Neural cell (in vitro differentiated cells): ENCODE results near the gene HMX1. TPM values are rescaled to one million over a fixed set of nuclear protein-coding genes. Genes with fewer than 3 reads are reported as not detected.

ENCODE experiments used
- H2AFZ ChIP-seq: fragments of 200-600, 300-800 bp; sonication (generic), shearing (Covaris generic); 2 replicates; pipeline ENCODE4 v1.6.0; 2014; ENCODE audit warnings: low read depth, mild to moderate bottlenecking, antibody characterized with exemption, low read length, moderate library complexity
- H3F3A ChIP-seq: fragments of 200-600 bp; shearing (Covaris generic); 2 replicates; pipeline ENCODE4 v1.6.1; 2016; ENCODE audit warnings: mild to moderate bottlenecking, moderate library complexity, mixed read lengths, antibody characterized with exemption, low read length; ENCODE audit not compliant: insufficient read depth, poor library complexity, severe bottlenecking
- H3K27ac ChIP-seq: fragments of 200-600, 300-800 bp; sonication (generic), shearing (Covaris generic); 2 replicates; pipeline ENCODE4 v1.5.1; 2014; ENCODE audit warnings: mild to moderate bottlenecking, low read length, moderate library complexity
- H3K27me3 ChIP-seq: fragments of 300-800, 200-600 bp; sonication (generic), shearing (Covaris generic); 2 replicates; pipeline ENCODE4 v1.6.0; 2014; ENCODE audit warnings: mild to moderate bottlenecking, low read depth, low read length, moderate library complexity; ENCODE audit not compliant: insufficient read depth
- H3K36me3 ChIP-seq: fragments of 300-800, 200-600 bp; sonication (generic), shearing (Covaris generic); 2 replicates; pipeline ENCODE4 v1.5.1; 2014; ENCODE audit warnings: mild to moderate bottlenecking, antibody characterized with exemption, low read length, moderate library complexity; ENCODE audit not compliant: insufficient read depth
- H3K4me2 ChIP-seq: fragments of 300-800, 200-600 bp; sonication (generic), shearing (Covaris generic); 2 replicates; pipeline ENCODE4 v1.6.0; 2014; ENCODE audit warnings: mild to moderate bottlenecking, low read length
- H3K4me3 ChIP-seq: fragments of 300-800, 200-600 bp; sonication (generic), shearing (Covaris generic); 2 replicates; pipeline ENCODE4 v1.5.1; 2014; ENCODE audit warnings: mild to moderate bottlenecking, low read length, moderate library complexity
- H3K79me2 ChIP-seq: fragments of 200-600 bp; shearing (Covaris generic); replicated peaks from 2 replicates; pipeline ENCODE4 v1.6.0; 2014; ENCODE audit warnings: mild to moderate bottlenecking, low read length, moderate library complexity; ENCODE audit not compliant: insufficient read depth
- H3K9ac ChIP-seq: fragments of 300-800, 200-600 bp; sonication (generic), shearing (Covaris generic); 2 replicates; pipeline ENCODE4 v1.6.1; 2016; ENCODE audit warnings: mild to moderate bottlenecking, low read length, mixed read lengths
- H3K9me2 ChIP-seq: fragments of 200-600 bp; shearing (Covaris generic); 2 replicates; pipeline ENCODE4 v1.6.1; 2016; ENCODE audit warnings: mild to moderate bottlenecking, low read length, mixed read lengths; ENCODE audit not compliant: insufficient read depth
- H3K9me3 ChIP-seq: fragments of 200-600, 300-800 bp; sonication (generic), shearing (Covaris generic); 2 replicates; pipeline ENCODE4 v1.6.1; 2016; ENCODE audit warnings: mild to moderate bottlenecking, mixed run types, low read length, moderate library complexity, mixed read lengths
- H4K20me1 ChIP-seq: fragments of 200-600 bp; shearing (Covaris generic); 2 replicates; pipeline ENCODE4 v1.6.1; 2016; ENCODE audit warnings: mild to moderate bottlenecking, mixed run types; ENCODE audit not compliant: insufficient read depth
- EP300 ChIP-seq: fragments of 450-650 bp; conservative IDR thresholded peaks from 2 replicates; pipeline ENCODE4 v1.6.1; 2014; ENCODE audit warnings: antibody characterized with exemption, mild to moderate bottlenecking, moderate library complexity; ENCODE audit not compliant: poor library complexity, severe bottlenecking
- EZH2 ChIP-seq: fragments of 200-600, 300-800 bp; shearing (Covaris generic), sonication (generic); IDR thresholded peaks from 2 replicates; pipeline ENCODE4 v1.6.1; 2014; ENCODE audit warnings: antibody characterized with exemption, low read length, borderline replicate concordance, mild to moderate bottlenecking; ENCODE audit not compliant: insufficient read depth, poor library complexity, severe bottlenecking
- MXI1 ChIP-seq: fragments of 450-650 bp; conservative IDR thresholded peaks from 2 replicates; pipeline ENCODE4 v1.6.1; 2014; ENCODE audit warnings: antibody characterized with exemption, mild to moderate bottlenecking; ENCODE audit not compliant: poor library complexity, severe bottlenecking
- POLR2AphosphoS5 ChIP-seq: IDR thresholded peaks from 2 replicates; pipeline ENCODE4 v1.6.1; 2012
- RAD21 ChIP-seq: fragments of 450-650 bp; conservative IDR thresholded peaks from 2 replicates; pipeline ENCODE4 v1.6.1; 2014; ENCODE audit warnings: antibody characterized with exemption, mild to moderate bottlenecking, moderate library complexity
- SMC3 ChIP-seq: fragments of 450-650 bp; conservative IDR thresholded peaks from 2 replicates; pipeline ENCODE4 v1.6.1; 2014; ENCODE audit warnings: antibody characterized with exemption, mild to moderate bottlenecking, moderate library complexity; ENCODE audit not compliant: poor library complexity
- TAF1 ChIP-seq: IDR thresholded peaks from 2 replicates; pipeline ENCODE4 v1.6.1; 2012; ENCODE audit warnings: low read depth
- polyA plus RNA-seq: library from polyadenylated mRNA; depleted of rRNA; stranded (reverse); fragments of >200 nt; gene quantifications from 2 replicates; pipeline ENCODE4 v1.2.3, GENCODE V29; 2014
- TF ChIP-seq, protein P1 (sequence below): fragments of 450-650 bp; IDR thresholded peaks from 2 replicates; pipeline ENCODE4 v1.5.1; 2014; ENCODE audit warnings: antibody characterized with exemption, mild to moderate bottlenecking, moderate library complexity; ENCODE audit not compliant: poor library complexity, severe bottlenecking
- TF ChIP-seq, protein P2 (sequence below): IDR thresholded peaks from 2 replicates; pipeline ENCODE4 v1.6.1; 2012; ENCODE audit warnings: borderline replicate concordance

The HMX1 gene
- polyA plus RNA-seq, 1 donor from 2014 or later, result 0.89 TPM

GRCh38 chr4:8916906-8917305, 45.3 kb upstream of the HMX1 start:
- Histone ChIP-seq H3K27ac (no peak overlapping the region), H3K9ac (no peak overlapping the region), H3F3A (no peaks in the 10 kb centered on the region), H2AFZ (no peak overlapping the region), H3K4me2 (no peak overlapping the region), H3K27me3 (peaks cover 6% of the 10 kb centered on the region), H3K4me3 (no peak overlapping the region), H3K36me3 (no peaks in the 10 kb centered on the region), H4K20me1 (no peaks in the 10 kb centered on the region), H3K9me3 (no peaks in the 10 kb centered on the region), H3K79me2 (no peaks in the 10 kb centered on the region), H3K9me2 (no peaks in the 10 kb centered on the region)
- TF ChIP-seq SMC3 (no peak), RAD21 (no peak), TAF1 (no peak), MXI1 (no peak), EZH2 (no peak), POLR2AphosphoS5 (no peak), EP300 (no peak)
- TF ChIP-seq, protein P1, sequence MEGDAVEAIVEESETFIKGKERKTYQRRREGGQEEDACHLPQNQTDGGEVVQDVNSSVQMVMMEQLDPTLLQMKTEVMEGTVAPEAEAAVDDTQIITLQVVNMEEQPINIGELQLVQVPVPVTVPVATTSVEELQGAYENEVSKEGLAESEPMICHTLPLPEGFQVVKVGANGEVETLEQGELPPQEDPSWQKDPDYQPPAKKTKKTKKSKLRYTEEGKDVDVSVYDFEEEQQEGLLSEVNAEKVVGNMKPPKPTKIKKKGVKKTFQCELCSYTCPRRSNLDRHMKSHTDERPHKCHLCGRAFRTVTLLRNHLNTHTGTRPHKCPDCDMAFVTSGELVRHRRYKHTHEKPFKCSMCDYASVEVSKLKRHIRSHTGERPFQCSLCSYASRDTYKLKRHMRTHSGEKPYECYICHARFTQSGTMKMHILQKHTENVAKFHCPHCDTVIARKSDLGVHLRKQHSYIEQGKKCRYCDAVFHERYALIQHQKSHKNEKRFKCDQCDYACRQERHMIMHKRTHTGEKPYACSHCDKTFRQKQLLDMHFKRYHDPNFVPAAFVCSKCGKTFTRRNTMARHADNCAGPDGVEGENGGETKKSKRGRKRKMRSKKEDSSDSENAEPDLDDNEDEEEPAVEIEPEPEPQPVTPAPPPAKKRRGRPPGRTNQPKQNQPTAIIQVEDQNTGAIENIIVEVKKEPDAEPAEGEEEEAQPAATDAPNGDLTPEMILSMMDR, result no peak
- TF ChIP-seq, protein P2, sequence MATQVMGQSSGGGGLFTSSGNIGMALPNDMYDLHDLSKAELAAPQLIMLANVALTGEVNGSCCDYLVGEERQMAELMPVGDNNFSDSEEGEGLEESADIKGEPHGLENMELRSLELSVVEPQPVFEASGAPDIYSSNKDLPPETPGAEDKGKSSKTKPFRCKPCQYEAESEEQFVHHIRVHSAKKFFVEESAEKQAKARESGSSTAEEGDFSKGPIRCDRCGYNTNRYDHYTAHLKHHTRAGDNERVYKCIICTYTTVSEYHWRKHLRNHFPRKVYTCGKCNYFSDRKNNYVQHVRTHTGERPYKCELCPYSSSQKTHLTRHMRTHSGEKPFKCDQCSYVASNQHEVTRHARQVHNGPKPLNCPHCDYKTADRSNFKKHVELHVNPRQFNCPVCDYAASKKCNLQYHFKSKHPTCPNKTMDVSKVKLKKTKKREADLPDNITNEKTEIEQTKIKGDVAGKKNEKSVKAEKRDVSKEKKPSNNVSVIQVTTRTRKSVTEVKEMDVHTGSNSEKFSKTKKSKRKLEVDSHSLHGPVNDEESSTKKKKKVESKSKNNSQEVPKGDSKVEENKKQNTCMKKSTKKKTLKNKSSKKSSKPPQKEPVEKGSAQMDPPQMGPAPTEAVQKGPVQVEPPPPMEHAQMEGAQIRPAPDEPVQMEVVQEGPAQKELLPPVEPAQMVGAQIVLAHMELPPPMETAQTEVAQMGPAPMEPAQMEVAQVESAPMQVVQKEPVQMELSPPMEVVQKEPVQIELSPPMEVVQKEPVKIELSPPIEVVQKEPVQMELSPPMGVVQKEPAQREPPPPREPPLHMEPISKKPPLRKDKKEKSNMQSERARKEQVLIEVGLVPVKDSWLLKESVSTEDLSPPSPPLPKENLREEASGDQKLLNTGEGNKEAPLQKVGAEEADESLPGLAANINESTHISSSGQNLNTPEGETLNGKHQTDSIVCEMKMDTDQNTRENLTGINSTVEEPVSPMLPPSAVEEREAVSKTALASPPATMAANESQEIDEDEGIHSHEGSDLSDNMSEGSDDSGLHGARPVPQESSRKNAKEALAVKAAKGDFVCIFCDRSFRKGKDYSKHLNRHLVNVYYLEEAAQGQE, result no peak

DNA sequence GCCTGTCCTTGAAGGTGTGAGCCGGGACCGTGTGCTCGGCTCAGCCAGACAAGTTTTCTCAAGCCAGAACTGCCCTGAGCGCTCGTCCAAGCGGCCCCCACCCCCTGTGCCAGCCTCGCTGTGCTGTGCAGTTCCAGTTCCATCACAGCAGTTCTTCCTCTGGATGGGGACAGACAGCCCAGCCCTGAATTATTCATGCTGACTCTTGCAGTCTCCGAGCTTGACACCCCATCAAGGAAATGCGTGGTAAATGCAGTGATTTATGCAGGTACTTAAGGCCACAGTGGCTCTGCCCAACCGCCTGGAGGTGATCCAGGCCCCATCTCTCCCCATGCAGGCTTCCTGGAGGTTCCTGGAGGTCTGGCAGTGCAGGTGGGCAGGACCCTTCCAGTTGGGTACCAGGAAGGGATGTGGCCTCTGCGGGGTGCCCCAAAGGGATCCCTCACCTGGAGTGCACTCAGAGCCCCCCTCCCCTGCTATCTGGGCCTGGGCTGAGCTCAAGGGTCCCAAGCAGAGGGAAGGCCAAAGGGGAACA, 44.8 kb upstream of the HMX1 start:
- TF ChIP-seq, protein P2, result no peak
- TF ChIP-seq, protein P1, result no peak
- TF ChIP-seq EP300 (no peak), EZH2 (no peak), MXI1 (no peak), POLR2AphosphoS5 (no peak), SMC3 (no peak), RAD21 (no peak), TAF1 (no peak)
- no peaks in the 10 kb centered on the region for H3K79me2 ChIP-seq
- H3K9me3 ChIP-seq, result no peaks in the 10 kb centered on the region
- H3K4me2 ChIP-seq, result no peak overlapping the region
- no peaks in the 10 kb centered on the region for H3K9me2 ChIP-seq
- no peak overlapping the region for H2AFZ ChIP-seq
- no peaks in the 10 kb centered on the region for H3F3A ChIP-seq
- no peaks in the 10 kb centered on the region for H3K36me3 ChIP-seq
- no peak overlapping the region for H3K27ac ChIP-seq
- H3K4me3 ChIP-seq, result no peak overlapping the region
- no peak overlapping the region for H3K9ac ChIP-seq
- peaks cover 6% of the 10 kb centered on the region for H3K27me3 ChIP-seq
- no peaks in the 10 kb centered on the region for H4K20me1 ChIP-seq
